HCT116 (cell line): ENCODE data around the gene KRT13. TPM values are rescaled to one million over a fixed set of nuclear protein-coding genes. Genes with fewer than 3 reads are reported as not detected.
A peak's percentile ranks its signal among the peaks of the same experiment; 100 is the strongest.

Source experiments
- ATAC-seq: fragments of 200-7000 bp; cut with Tn5 transposase; 2 replicates; pipeline ENCODE4 v1.9.1; 2020; ENCODE audit warnings: mild to moderate bottlenecking, moderate library complexity
- BruUV-seq: library from RNA; stranded (reverse); fragments of 400-500 nt; replicated peaks from 2 replicates; lab custom pipeline; 2021; lab: Mats Ljungman, UMichigan
- CTCF ChIA-PET: fragments of 300-600 bp; sonication (Branson Sonifier 250); formaldehyde crosslinking; loops from one replicate; lab custom pipeline; 2021; ENCODE audit warnings: antibody characterized with exemption; lab: Charles Lee
- POLR2A ChIA-PET: fragments of 300-600, 350-600 bp; sonication (Branson Sonifier 250); formaldehyde crosslinking; loops from one replicate; lab custom pipeline; 2021; ENCODE audit warnings: antibody characterized with exemption; lab: Charles Lee
- RAD21 ChIA-PET, 2 experiments: fragments of 300-600 bp; sonication (Branson Sonifier 250); formaldehyde crosslinking; loops; one replicate each; lab custom pipeline; 2023; ENCODE audit warnings: low total read pairs in 2 of 2; ENCODE audit not compliant: uncharacterized antibody in 2 of 2, unreplicated experiment in 2 of 2, low non-redundant PET in 1 of 2; lab: Charles Lee
- DNase-seq: peaks from one replicate; pipeline ENCODE4 v3.0.0-alpha.2; 2010; ENCODE audit warnings: low read depth, low spot score
- H2AFZ ChIP-seq: fragments of 200-600 bp; shearing (Covaris generic), sonication (generic); 2 replicates; pipeline ENCODE4 v1.6.1; 2017; ENCODE audit warnings: low read depth, mixed run types, mixed read lengths, antibody characterized with exemption, low read length; ENCODE audit not compliant: poor library complexity, severe bottlenecking
- H3K27ac ChIP-seq: 2 replicates; pipeline ENCODE4 v1.5.1; 2012; ENCODE audit warnings: low read depth, low read length
- H3K27me3 ChIP-seq: fragments of 200-600 bp; sonication (generic); 2 replicates; pipeline ENCODE4 v1.6.1; 2016; ENCODE audit warnings: mixed run types, low read length, mixed read lengths; ENCODE audit not compliant: insufficient read depth
- H3K36me3 ChIP-seq, 2 experiments: fragments of 200-500 bp in 1 of 2; fragments of 200-600 bp in 1 of 2; sonication (Bioruptor generic) in 1 of 2; sonication (generic) in 1 of 2; 2 replicates each; pipeline versions ENCODE4 v1.5.1 to v1.6.1; 2014 to 2016; ENCODE audit warnings: low read length in 2 of 2, inconsistent platforms in 1 of 2, mixed read lengths in 1 of 2, mixed run types in 1 of 2; ENCODE audit not compliant: insufficient read depth in 2 of 2, control insufficient read depth in 1 of 2
- H3K4me1 ChIP-seq, 2 experiments: fragments of 200-600 bp in 1 of 2; sonication (generic) in 1 of 2; 2 replicates each; pipeline versions ENCODE4 v1.5.1 to v1.6.1; 2012 to 2017; ENCODE audit warnings: low read length in 2 of 2, inconsistent platforms in 1 of 2, mild to moderate bottlenecking in 1 of 2, mixed read lengths in 1 of 2, mixed run types in 1 of 2, moderate library complexity in 1 of 2; ENCODE audit not compliant: insufficient read depth in 2 of 2, control insufficient read depth in 1 of 2
- H3K4me2 ChIP-seq: fragments of 200-600 bp; sonication (generic); 2 replicates; pipeline ENCODE4 v1.6.1; 2017; ENCODE audit warnings: mixed run types, low read length, mixed read lengths
- H3K4me3 ChIP-seq, 2 experiments: fragments of 200-600 bp in 1 of 2; sonication (generic) in 1 of 2; replicated peaks in 1 of 2; 2 replicates each; pipeline ENCODE4 v1.5.1; 2011 to 2016; ENCODE audit warnings: low read length in 2 of 2, control low read depth in 1 of 2, low read depth in 1 of 2, mild to moderate bottlenecking in 1 of 2, mixed read lengths in 1 of 2, mixed run types in 1 of 2
- H3K79me2 ChIP-seq: fragments of 200-600 bp; sonication (generic); 2 replicates; pipeline ENCODE4 v1.6.1; 2017; ENCODE audit warnings: mild to moderate bottlenecking, mixed run types, low read length, moderate library complexity, mixed read lengths; ENCODE audit not compliant: insufficient read depth
- H3K9ac ChIP-seq: fragments of 200-600 bp; sonication (generic); 2 replicates; pipeline ENCODE4 v1.6.1; 2016; ENCODE audit warnings: low read length, mixed read lengths
- H3K9me2 ChIP-seq: fragments of 200-600 bp; sonication (generic), shearing (Covaris generic); 2 replicates; pipeline ENCODE4 v1.6.1; 2017; ENCODE audit warnings: mixed run types, mild to moderate bottlenecking, moderate library complexity; ENCODE audit not compliant: insufficient read depth
- H3K9me3 ChIP-seq, 2 experiments: fragments of 200-500 bp in 1 of 2; fragments of 200-600 bp in 1 of 2; sonication (Bioruptor generic) in 1 of 2; sonication (generic) in 1 of 2; 2 replicates each; pipeline ENCODE4 v1.6.1; 2014 to 2017; ENCODE audit warnings: low read length in 2 of 2, mixed read lengths in 2 of 2, inconsistent platforms in 1 of 2, low read depth in 1 of 2, mild to moderate bottlenecking in 1 of 2, mixed run types in 1 of 2, moderate library complexity in 1 of 2; ENCODE audit not compliant: control insufficient read depth in 1 of 2, insufficient read depth in 1 of 2
- H4K20me1 ChIP-seq: fragments of 200-600 bp; sonication (generic), shearing (Covaris generic); 2 replicates; pipeline ENCODE4 v1.6.1; 2017; ENCODE audit warnings: mixed run types, mild to moderate bottlenecking, moderate library complexity; ENCODE audit not compliant: insufficient read depth
- ATF3 ChIP-seq: IDR thresholded peaks from 2 replicates; pipeline ENCODE4 v1.6.1; 2012
- CBX3 ChIP-seq: IDR thresholded peaks from 2 replicates; pipeline ENCODE4 v1.6.1; 2012; ENCODE audit warnings: low read depth
- EGR1 ChIP-seq: IDR thresholded peaks from 2 replicates; pipeline ENCODE4 v1.6.1; 2012; ENCODE audit warnings: low read depth
- EZH2 ChIP-seq: fragments of 200-600 bp; sonication (generic); IDR thresholded peaks from 2 replicates; pipeline ENCODE4 v1.6.1; 2017; ENCODE audit warnings: antibody characterized with exemption, mixed run types
- FOSL1 ChIP-seq: IDR thresholded peaks from 2 replicates; pipeline ENCODE4 v1.6.1; 2012; ENCODE audit warnings: low read depth
- JUND ChIP-seq: IDR thresholded peaks from 2 replicates; pipeline ENCODE4 v1.6.1; 2012
- MAX ChIP-seq: IDR thresholded peaks from 2 replicates; pipeline ENCODE4 v1.6.1; 2012
- RAD21 ChIP-seq: IDR thresholded peaks from 2 replicates; pipeline ENCODE4 v1.6.1; 2012; ENCODE audit warnings: low read depth, mild to moderate bottlenecking
- SIN3A ChIP-seq: IDR thresholded peaks from 2 replicates; pipeline ENCODE4 v1.6.1; 2012; ENCODE audit warnings: low read depth
- SP1 ChIP-seq: IDR thresholded peaks from 2 replicates; pipeline ENCODE4 v1.6.1; 2012; ENCODE audit warnings: low read depth
- SRF ChIP-seq: IDR thresholded peaks from 2 replicates; pipeline ENCODE4 v1.6.1; 2012; ENCODE audit warnings: low read depth
- TCF7L2 ChIP-seq: IDR thresholded peaks from 2 replicates; pipeline ENCODE4 v1.7.0; 2011; ENCODE audit warnings: borderline replicate concordance, inconsistent platforms; ENCODE audit not compliant: insufficient read depth, insufficient read length; ENCODE audit errors: extremely low read depth
- ZBTB33 ChIP-seq: IDR thresholded peaks from 2 replicates; pipeline ENCODE4 v1.6.1; 2011; ENCODE audit warnings: mild to moderate bottlenecking, low read length, moderate library complexity; ENCODE audit not compliant: insufficient replicate concordance; ENCODE audit errors: extremely low read depth
- intact Hi-C: fragments of 100-400 bp; cut with micrococcal nuclease; formaldehyde crosslinking; loops from 2 replicates; pipeline ENCODE4 v1.10.0; 2022
- total RNA-seq: library from RNA; stranded (reverse); gene quantifications from one replicate; pipeline ENCODE4 v1.2.1, GENCODE V29; 2021; ENCODE audit not compliant: unreplicated experiment

The KRT13 gene
- total RNA-seq, 1 experiment from 2014 or later: 3.7 TPM

- Histone ChIP-seq H2AFZ (no peak overlapping the region), H3K9me3 (no peaks in the 10 kb centered on the region), H3K4me3 (no peak overlapping the region), H3K36me3 (no peaks in the 10 kb centered on the region), H3K9ac (no peak overlapping the region), H3K27me3 (no peaks in the 10 kb centered on the region), H4K20me1 (no peaks in the 10 kb centered on the region), H3K79me2 (no peaks in the 10 kb centered on the region), H3K9me2 (no peaks in the 10 kb centered on the region), H3K4me1 (peaks cover 22 to 64% of the 10 kb centered on the region in 2 experiments), H3K4me2 (peak overlapping the region; percentile 30; the same call in 1 of the 2 replicates), H3K27ac (no peak overlapping the region)
- ChIA-PET CTCF (interaction anchor here (4.9 kb wide), 1 partner anchor 10 kb away, joined by 39 read pairs; no protein-coding TSS in a partner anchor), RAD21 (no interaction called here), POLR2A (interaction anchor here (0.7 to 2.1 kb wide), 2 partner anchors 8 to 10 kb away, joined by 3 to 6 read pairs; no protein-coding TSS in a partner anchor)
- TF ChIP-seq EZH2: no peak
- no peak for TF ChIP-seq MAX
- TF ChIP-seq SRF: no peak
- ATAC-seq (no peak), DNase-seq (no peak)
- BruUV-seq: no TSS peak
- intact Hi-C loops: no loop called here
These were observed 33.2 kb upstream of the KRT13 start for GRCh38 chr17:41538565-41538991.

- ChIA-PET CTCF (interaction anchor here (4.9 kb wide), 1 partner anchor 11 kb away, joined by 39 read pairs; no protein-coding TSS in a partner anchor), RAD21 (no interaction called here)
- peaks cover 22 to 62% of the 10 kb centered on the region in 2 experiments for H3K4me1 ChIP-seq
These were observed 32.6 kb upstream of the KRT13 start for GRCh38 chr17:41537990-41538389.

More at GRCh38 chr17:41537990-41538389, 32.6 kb upstream of the KRT13 start:
- H3K36me3 ChIP-seq: no peaks in the 10 kb centered on the region
- no TSS peak for BruUV-seq
- no peak for TF ChIP-seq MAX
- no peak for TF ChIP-seq TCF7L2
- no peak for TF ChIP-seq EGR1
- no peak for TF ChIP-seq SP1
- TF ChIP-seq FOSL1: no peak
- TF ChIP-seq JUND: no peak
- TF ChIP-seq SIN3A: no peak
- no peak for TF ChIP-seq ZBTB33
- TF ChIP-seq CBX3: no peak
- TF ChIP-seq ATF3: no peak
- no peak for TF ChIP-seq RAD21
- no peaks in the 10 kb centered on the region for H3K27me3 ChIP-seq
- no peaks in the 10 kb centered on the region for H4K20me1 ChIP-seq
- H2AFZ ChIP-seq: no peak overlapping the region
- intact Hi-C loops: no loop called here
- POLR2A ChIA-PET: interaction anchor here (0.9 kb wide), 1 partner anchor 10 kb away, joined by 4 read pairs; the partner anchor contains the start of gene KRT19
- H3K9ac ChIP-seq: no peak overlapping the region
- H3K9me2 ChIP-seq: no peaks in the 10 kb centered on the region
- no peak overlapping the region for H3K27ac ChIP-seq
- H3K9me3 ChIP-seq: no peaks in the 10 kb centered on the region
- no peak overlapping the region for H3K4me3 ChIP-seq
- no peaks in the 10 kb centered on the region for H3K79me2 ChIP-seq
- no peak overlapping the region for H3K4me2 ChIP-seq
- ATAC-seq (no peak), DNase-seq (no peak)
